ENCODE results near the gene MMP25.
A peak's percentile ranks its signal among the peaks of the same experiment; 100 is the strongest.

MMP25 gene

DNA sequence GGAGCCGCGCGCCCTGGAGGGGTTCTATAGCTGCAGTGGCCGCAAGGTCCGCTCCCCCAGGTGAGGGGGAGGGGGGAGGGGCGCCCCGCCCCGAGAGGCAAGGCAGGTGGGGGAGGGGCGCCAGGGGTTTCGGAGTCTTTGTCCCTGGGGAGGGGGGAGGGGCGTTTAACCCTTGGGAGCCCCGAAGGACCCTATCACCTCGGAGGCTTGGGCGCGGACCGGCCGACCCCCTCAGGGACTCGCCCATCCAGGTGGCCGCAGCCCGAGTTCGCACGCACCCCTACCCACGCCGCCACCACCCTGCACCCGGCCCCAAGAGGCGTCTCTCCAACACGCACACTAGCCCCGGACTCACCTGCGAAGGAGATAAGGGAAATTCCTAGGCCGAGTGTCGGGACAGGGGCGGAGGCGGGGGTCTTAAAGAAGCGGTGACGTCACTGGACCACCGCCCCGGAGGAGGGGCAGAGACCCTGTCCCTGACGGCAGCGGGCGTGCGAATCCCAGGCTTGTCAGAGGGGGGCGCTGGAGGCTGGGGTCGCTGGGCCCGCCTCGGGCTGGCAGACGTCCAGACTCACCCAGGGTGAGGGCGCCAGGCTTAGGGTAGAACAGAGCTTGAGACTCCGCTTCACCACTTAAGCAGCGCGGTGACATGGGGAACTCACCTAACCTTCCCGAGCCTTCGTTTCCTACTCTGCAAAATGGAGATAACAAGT, 28.4 kb upstream of the MMP25 start, which contains the start of gene CLDN6:
TSS of gene CLDN6 (minus strand) at position 390 of the 713 bp plus-strand sequence. CDS start 2,162 bp downstream, outside the sequence.
- no peak for DNase-seq (ENCODE audit: low read depth)

DNA sequence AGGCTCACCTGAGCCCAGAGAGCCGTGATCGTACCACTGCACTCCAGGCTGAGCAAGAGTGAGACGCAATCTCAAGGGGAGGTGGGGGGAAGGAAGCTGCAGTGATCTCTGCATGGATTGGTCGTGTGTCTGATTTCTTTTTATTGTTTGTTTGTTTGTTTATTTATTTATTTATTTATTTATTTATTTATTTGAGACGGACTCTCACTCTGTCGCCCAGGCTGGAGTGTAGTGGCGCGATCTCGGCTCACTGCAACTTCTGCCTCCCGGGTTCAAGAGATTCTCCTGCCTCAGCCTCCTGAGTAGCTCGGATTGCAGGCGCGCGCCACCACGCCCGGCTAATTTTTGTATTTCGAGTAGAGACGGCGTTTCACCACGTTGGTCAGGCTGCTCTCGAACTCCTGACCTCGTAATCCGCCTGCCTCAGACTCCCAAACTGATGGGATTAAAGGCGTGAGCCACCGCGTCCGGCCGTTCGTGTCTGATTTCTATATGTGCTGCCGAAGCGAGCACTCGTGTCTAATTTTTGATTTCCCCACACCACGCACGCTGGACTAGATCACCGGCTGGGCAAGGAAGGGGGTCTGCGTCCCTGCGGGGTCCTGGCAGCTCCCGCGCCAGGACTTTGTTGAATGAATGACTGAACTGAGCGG, 26.6 kb upstream of the MMP25 start:
- DNase-seq (ENCODE audit: low read depth) = no peak

- peak; percentile 85 for DNase-seq (ENCODE audit: low read depth)
Measured at GRCh38 chr16:3020247-3020603, 26.1 kb upstream of the MMP25 start, which contains the start of gene TNFRSF12A. Gene TNFRSF12A, plus strand, starts transcription at chr16:3020368. Its CDS starts 30 bp downstream, at chr16:3020398.

- peak; percentile 91 for DNase-seq (ENCODE audit: low read depth)
Measured at GRCh38 chr16:3020604-3021448, 25.5 kb upstream of the MMP25 start.

- DNase-seq (ENCODE audit: low read depth) = peak; percentile 97
Measured at GRCh38 chr16:3021449-3022207, 24.7 kb upstream of the MMP25 start.

DNA sequence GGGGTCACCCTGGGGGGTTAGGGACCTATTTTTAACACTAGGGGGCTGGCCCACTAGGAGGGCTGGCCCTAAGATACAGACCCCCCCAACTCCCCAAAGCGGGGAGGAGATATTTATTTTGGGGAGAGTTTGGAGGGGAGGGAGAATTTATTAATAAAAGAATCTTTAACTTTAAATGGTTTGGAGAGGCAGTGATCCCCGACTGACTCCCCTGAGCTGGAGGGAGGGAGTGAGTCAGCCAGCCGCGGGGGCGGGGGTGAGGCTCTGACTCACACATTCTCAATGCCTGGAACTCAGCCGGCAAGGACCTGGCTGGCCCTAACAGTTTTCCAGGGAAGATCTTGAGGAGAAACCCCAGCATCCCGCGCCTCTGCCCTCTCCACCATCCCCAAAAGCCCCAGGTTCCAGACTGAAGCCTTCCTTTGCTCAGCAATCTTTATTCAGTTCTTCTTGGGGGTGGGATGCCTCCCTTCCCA, 24.1 kb upstream of the MMP25 start:
- peak; percentile 98 for DNase-seq (ENCODE audit: low read depth)

- DNase-seq (ENCODE audit: low read depth) = peak; percentile 65
Measured at GRCh38 chr16:3022684-3023414, 23.5 kb upstream of the MMP25 start.

DNA sequence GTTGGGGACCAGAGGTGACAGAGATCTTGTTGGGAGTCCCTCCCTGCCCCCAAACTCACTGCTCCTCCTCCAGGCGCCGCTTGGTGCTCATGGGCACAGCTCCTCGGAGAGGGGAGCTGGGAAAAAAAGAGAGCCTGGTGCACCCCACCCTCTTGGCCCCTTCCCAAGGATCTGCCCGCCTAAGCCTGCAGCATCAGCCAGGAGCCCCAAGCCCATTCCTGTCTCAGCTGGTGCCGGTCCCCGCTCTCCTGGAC, 23.0 kb upstream of the MMP25 start:
- peak; percentile 85 for DNase-seq (ENCODE audit: low read depth)

DNA sequence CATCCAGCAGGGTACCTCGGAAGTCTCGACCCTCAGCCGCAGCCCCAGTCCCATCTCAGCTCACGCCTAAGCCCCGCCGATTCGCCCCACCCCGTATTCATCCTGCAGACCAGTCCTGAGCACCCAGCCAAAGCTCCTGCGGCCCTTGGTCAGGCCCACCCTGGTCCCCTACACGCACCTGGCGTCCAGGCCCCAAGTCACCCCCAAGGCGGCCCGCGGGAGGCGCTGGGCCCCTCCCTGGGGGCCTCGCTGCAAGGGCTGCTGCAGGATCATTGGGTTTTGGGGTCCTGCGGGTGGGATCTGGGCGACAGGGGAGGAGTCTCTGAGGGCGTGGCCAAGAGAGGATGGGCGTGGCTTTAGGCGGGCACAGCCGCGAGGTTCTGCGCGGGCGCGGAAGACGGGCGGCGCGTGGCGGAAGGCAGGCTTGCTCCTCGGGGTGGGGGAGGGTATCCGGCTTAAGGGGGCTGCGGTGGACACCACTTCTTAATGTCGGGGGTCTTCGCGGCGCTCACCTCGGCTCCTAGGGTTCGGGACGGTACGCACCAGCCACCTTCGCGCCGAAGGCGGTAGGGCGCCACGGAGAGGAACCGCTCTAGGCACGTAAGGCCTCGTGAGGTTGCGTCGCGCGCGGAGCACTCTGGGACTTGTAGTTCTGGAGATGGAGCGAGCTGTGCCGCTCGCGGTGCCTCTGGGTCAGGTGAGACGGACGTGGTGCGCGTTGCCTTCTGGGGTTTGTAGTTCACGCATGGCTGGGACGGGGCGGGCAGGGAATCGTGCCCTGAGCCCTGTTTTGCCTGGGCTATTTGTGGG, 22.5 kb upstream of the MMP25 start, which contains the start of the genes HCFC1R1 and THOC6:
TSS of gene HCFC1R1 (minus strand) at position 274 of the 810 bp plus-strand sequence. CDS start at position 273, 1 bp downstream.
TSS of gene THOC6 (plus strand) at position 367 of the 810 bp plus-strand sequence. CDS start at position 659, 292 bp downstream.
- DNase-seq (ENCODE audit: low read depth) = peak; percentile 97

DNA sequence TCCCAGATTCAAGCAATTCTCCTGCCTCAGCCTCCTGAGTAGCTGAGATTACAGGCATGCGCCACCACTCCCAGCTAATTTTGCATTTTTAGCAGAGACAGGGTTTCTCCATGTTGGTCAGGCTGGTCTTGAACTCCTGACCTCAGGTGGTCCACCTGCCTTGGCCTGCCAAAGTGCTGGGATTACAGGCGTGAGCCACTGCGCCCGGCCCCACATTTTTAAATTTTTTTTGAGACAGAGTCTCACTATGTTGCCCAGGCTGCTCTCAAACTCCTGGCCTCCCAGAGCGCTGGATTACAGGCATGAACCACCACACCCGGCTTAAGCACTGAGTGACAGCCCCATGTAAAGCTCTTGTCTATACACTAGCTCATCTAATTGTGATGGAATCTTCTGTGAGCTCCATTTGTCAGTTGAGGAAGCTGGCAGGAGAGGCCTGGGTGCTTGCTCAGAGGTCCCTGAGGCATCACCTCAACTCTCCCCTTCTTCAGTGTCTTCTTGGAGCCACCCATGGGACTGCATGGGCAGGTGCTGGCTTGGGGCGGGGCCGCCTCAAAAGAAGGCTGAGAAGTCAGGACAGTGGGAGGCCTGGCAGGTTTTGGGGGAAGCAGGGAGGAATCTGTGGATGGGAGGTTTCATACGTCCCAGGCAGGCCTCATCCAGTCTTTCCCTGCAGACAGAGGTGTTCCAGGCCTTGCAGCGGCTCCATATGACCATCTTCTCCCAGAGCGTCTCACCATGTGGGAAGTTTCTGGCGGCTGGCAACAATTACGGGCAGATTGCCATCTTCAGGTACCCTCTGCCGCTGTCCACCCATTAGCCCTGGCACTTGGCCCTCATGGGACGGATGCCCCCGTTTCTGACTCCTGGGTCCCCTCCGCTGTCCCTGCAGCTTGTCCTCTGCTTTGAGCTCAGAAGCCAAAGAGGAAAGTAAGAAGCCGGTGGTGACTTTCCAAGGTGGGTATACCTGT, 21.0 kb upstream of the MMP25 start:
- no peak for DNase-seq (ENCODE audit: low read depth)

DNA sequence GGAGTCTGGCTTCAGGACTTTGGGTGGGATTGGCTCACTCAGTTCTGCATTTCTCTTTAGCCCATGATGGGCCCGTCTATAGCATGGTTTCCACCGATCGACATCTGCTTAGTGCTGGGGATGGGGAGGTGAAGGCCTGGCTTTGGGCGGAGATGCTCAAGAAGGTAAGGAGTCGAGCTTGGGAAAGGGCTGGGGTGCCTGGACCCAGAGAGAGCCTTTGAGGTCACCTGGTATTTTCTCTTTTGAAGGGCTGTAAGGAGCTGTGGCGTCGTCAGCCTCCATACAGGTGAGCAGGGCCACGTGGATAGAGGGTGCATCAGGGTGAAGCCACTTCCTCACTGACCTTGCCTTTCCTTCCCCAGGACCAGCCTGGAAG, 20.4 kb upstream of the MMP25 start:
- DNase-seq (ENCODE audit: low read depth) = no peak

- DNase-seq (ENCODE audit: low read depth) = no peak
Measured at GRCh38 chr16:3026609-3027488, 19.5 kb upstream of the MMP25 start.

- DNase-seq (ENCODE audit: low read depth) = no peak
Measured at GRCh38 chr16:3027489-3027795, 18.9 kb upstream of the MMP25 start.

DNA sequence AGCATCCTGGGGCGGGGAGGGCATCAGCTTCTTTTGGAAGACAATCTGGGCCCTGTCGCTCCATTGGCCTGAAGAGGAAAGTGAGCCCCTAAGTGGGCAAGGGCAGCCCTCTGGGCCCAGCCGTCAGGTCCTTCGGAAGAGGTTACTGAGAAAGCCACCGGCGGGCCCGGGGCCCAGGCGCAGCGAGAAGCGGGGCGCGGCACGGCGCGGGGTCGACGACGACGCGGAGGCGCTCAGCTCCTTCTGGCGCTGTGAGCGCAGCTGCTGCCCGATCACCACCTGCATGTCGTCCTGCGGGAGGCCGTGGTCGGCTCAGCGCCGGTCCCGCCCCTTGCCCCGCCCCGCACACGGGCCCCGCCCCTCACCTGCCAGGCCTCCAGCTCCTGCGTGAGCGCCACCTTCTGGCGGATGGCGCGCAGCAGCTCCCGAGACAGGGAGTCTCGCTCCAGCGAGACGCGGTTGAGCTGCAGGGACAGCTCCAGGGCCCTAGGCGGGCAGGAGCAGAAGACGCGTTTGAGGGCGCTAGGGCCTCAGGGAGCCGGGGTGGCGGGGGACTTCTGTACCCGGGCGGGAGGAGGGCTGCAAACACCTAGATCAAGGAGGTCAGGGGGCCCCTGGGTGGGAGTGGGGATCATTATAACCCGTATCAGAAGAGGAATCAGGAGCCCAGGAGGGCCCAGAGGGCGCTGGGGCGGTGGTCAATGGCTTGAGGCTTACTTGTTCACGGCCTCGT, 18.2 kb upstream of the MMP25 start:
- peak; percentile 73 for DNase-seq (ENCODE audit: low read depth)

DNA sequence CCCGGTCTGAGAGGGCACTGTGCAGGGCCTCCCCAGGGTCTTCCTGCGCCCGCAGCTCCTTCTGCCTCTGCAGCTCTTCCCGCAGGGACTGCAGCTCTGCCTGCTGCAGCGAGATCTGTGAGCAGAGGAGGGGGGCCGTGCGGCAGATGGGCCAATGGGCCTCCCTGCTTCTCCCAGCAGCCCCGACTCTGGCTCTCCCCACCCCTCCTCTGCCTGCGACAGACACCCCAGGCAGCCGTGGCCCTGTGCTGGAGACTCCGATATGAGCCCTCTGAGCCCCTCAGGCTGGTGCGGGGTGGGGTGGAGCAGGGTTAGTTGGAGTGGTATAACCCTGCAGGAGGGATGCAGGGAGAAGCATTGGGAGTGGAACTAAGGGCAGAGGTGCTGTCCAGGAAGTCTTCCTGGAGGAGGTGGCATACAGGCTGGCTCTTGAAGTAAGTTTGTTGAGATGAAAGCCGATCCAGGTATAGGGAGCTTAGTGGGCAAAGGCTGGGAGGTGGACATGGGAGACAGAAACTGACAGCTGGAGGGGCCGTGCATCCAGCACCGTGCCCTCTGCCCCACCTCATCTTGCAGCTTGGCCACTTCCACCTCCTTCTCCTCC, 17.5 kb upstream of the MMP25 start:
- DNase-seq (ENCODE audit: low read depth) = no peak

GRCh38 chr16:3029491-3030221, 16.7 kb upstream of the MMP25 start:
- peak; percentile 56 for DNase-seq (ENCODE audit: low read depth)

Measured in EH (cell line).